ENCODE results near the gene ADARB2. TPM values are rescaled to one million over a fixed set of nuclear protein-coding genes. Genes with fewer than 3 reads are reported as not detected.
"Not testable (repeated sequence)": the region's sequence is repeated elsewhere in the genome, so short reads cannot be mapped to it uniquely, and the experiment has no call there.

ADARB2 gene
- total RNA-seq, 2 donors from 2014 or later: 8.0 to 12.2 TPM

DNA sequence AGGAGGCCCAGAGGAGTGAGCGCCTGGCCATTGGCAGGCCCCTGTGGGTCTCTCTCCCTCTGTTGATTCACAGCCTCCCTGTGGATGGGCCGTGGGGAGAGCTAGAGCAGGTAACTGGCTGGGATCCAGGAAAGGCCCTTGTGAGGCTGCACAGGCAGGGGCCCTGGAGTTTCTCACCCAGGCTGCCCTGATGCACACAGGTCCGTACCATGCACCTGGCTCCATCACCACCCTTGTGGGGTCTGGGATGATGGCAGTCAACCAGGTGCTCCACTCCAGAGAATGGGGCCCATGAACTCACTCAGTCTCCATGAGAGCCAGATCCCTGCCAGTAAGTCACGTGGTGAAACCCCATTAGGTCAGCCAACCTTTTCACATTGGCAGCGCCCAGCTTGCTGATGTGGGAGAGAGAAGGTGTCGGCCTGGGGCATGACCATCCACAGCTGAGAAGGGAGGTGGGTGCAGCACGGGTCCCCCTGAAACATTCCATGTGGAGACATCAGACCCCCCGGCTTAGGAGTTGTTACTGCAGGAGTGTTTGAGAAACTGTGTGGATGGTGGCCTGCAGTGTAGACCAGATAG, 320.8 kb downstream of the ADARB2 start:
- Histone ChIP-seq H3K36me3 (replicated peaks in 1 of 2; ENCODE audit: insufficient read depth in 1 of 2, low read depth in 2 of 2) (no peaks in the 10 kb centered on the region), H3K4me1 (peaks cover 19% of the 10 kb centered on the region), H3K27ac (no peak overlapping the region), H3K4me3 (no peak overlapping the region), H3K9me3 (no peaks in the 10 kb centered on the region), H3K27me3 (no peaks in the 10 kb centered on the region)
- intact Hi-C loops (cut with DNase I): no loop called here
- TF ChIP-seq POLR2A (IDR thresholded peaks at IDR 0.05): no peak
- TF ChIP-seq CTCF (IDR thresholded peaks at IDR 0.05): no peak
- 88 to 90% methylated on average over 5 to 8 of the region's 8 CpGs for WGBS, 2 donors
- DNase-seq: no peak
- ATAC-seq: no peak

DNA sequence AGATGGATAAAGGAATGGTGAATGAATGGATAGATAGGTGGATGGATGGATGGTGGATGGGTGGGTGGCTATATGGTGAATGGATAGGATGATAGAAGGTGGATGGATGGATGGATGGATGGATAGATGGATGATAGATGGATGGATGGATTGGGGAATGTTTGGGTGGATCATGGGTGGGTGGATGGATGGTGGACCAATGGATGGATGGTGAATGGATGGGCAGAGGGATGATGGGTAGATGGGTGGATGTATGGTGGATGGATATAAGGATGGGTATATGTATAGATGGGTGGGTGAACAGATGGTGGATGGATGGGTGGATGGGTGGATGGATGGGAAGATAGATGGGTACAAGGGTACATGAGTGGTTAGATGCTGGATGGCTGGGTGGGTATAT, 322.4 kb downstream of the ADARB2 start:
- Histone ChIP-seq H3K27ac (no peak overlapping the region), H3K4me1 (peaks cover 7% of the 10 kb centered on the region), H3K27me3 (no peaks in the 10 kb centered on the region), H3K36me3 (replicated peaks in 1 of 2; ENCODE audit: insufficient read depth in 1 of 2, low read depth in 2 of 2) (no peaks in the 10 kb centered on the region), H3K9me3 (no peaks in the 10 kb centered on the region), H3K4me3 (no peak overlapping the region)
- no peak for ATAC-seq
- no peak for TF ChIP-seq CTCF (IDR thresholded peaks at IDR 0.05)
- no peak for TF ChIP-seq POLR2A (IDR thresholded peaks at IDR 0.05)
- intact Hi-C loops (cut with DNase I): no loop called here
- DNase-seq: no peak

DNA sequence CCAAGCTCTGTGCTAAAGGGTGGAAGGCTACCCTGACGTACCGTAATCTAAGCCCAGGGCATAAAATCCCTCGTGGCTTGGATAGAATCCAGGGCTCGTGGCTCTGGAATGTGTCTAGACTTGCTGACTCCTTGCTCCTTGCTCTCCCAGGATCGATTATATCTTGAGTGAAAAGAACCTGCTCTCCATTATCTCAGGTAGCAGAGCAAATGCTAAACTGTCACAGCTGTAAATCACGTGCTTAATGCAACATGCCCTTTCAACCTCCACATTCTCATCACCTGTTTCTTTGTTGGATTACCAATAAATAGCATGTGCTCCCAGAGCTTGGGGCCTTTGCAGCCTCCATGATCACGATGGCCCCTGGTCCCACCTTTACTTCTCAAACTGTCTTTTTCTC, 323.0 kb downstream of the ADARB2 start:
- ATAC-seq; H3K4me1 ChIP-seq; DNase-seq; H3K9me3 ChIP-seq; H3K36me3 ChIP-seq (replicated peaks in 1 of 2; ENCODE audit: insufficient read depth in 1 of 2, low read depth in 2 of 2); H3K27me3 ChIP-seq; intact Hi-C loops (cut with DNase I); H3K4me3 ChIP-seq; H3K27ac ChIP-seq: not testable (repeated sequence)
- 41 to 47% methylated on average over 3 to 7 of the region's 7 CpGs for WGBS, 2 donors

- no peak for TF ChIP-seq POLR2A (IDR thresholded peaks at IDR 0.05)
- no peak for TF ChIP-seq CTCF (IDR thresholded peaks at IDR 0.05)
- no peaks in the 10 kb centered on the region for H3K4me1 ChIP-seq
- no peaks in the 10 kb centered on the region for H3K36me3 ChIP-seq (replicated peaks in 1 of 2; ENCODE audit: insufficient read depth in 1 of 2, low read depth in 2 of 2)
- no peaks in the 10 kb centered on the region for H3K9me3 ChIP-seq
- H3K4me3 ChIP-seq: no peak overlapping the region
- WGBS, 2 donors: 79 to 81% methylated on average over 7 of the region's 7 CpGs
- H3K27ac ChIP-seq: no peak overlapping the region
- ATAC-seq: no peak
- no peak for DNase-seq
- no peaks in the 10 kb centered on the region for H3K27me3 ChIP-seq
- intact Hi-C loops (cut with DNase I): no loop called here
Observed at GRCh38 chr10:1413823-1414222, 323.5 kb downstream of the ADARB2 start.

GRCh38 chr10:1413256-1413655, 324.1 kb downstream of the ADARB2 start:
- TF ChIP-seq POLR2A (IDR thresholded peaks at IDR 0.05): no peak
- no peak for TF ChIP-seq CTCF (IDR thresholded peaks at IDR 0.05)
- WGBS, 2 donors: 80 to 86% methylated on average over 10 to 11 of the region's 11 CpGs
- H3K4me3 ChIP-seq: no peak overlapping the region

More at GRCh38 chr10:1413256-1413655, 324.1 kb downstream of the ADARB2 start:
- no peak for ATAC-seq
- Histone ChIP-seq H3K9me3 (no peaks in the 10 kb centered on the region), H3K27ac (no peak overlapping the region), H3K4me1 (no peaks in the 10 kb centered on the region), H3K27me3 (no peaks in the 10 kb centered on the region), H3K36me3 (replicated peaks in 1 of 2; ENCODE audit: insufficient read depth in 1 of 2, low read depth in 2 of 2) (no peaks in the 10 kb centered on the region)
- intact Hi-C loops (cut with DNase I): no loop called here
- no peak for DNase-seq
